SK-N-SH treated with all-trans-retinoic acid at 6 μM for 48 hours (cell line): Measurements from ENCODE around the gene B4GALT7.

Experiments used
- OSR1 ChIP-seq: fragments of 250-450 bp; sonication (Bioruptor Pico); IDR thresholded peaks from 2 replicates; pipeline ENCODE4 v1.8.0; 2022; ENCODE audit warnings: moderate library complexity, mild to moderate bottlenecking, inconsistent platforms
- PATZ1 ChIP-seq: fragments of 250-450 bp; sonication (Bioruptor Pico); IDR thresholded peaks from 2 replicates; pipeline ENCODE4 v1.8.0; 2020; ENCODE audit warnings: mild to moderate bottlenecking, moderate library complexity, borderline replicate concordance
- POU6F1 ChIP-seq: fragments of 250-450 bp; sonication (Bioruptor Pico); IDR thresholded peaks from 2 replicates; pipeline ENCODE4 v1.8.0; 2021; ENCODE audit warnings: low read depth, mild to moderate bottlenecking, moderate library complexity, borderline replicate concordance
- RARB ChIP-seq: fragments of 250-450 bp; sonication (Bioruptor Pico); IDR thresholded peaks from 2 replicates; pipeline ENCODE4 v1.8.0; 2021; ENCODE audit warnings: mild to moderate bottlenecking, moderate library complexity
- TCF4 ChIP-seq: fragments of 250-450 bp; sonication (Bioruptor Pico); IDR thresholded peaks from 2 replicates; pipeline ENCODE4 v1.8.0; 2021; ENCODE audit warnings: mild to moderate bottlenecking, moderate library complexity, borderline replicate concordance
- TSHZ2 ChIP-seq: fragments of 250-450 bp; sonication (Bioruptor Pico); IDR thresholded peaks from 2 replicates; pipeline ENCODE4 v1.5.0; 2020; ENCODE audit warnings: mild to moderate bottlenecking, moderate library complexity
- ZC3H10 ChIP-seq: fragments of 250-450 bp; sonication (Bioruptor Pico); IDR thresholded peaks from 2 replicates; pipeline ENCODE4 v1.5.1; 2021; ENCODE audit warnings: mild to moderate bottlenecking, moderate library complexity
- ZFP3 ChIP-seq: fragments of 250-450 bp; sonication (Bioruptor Pico); IDR thresholded peaks from 2 replicates; pipeline ENCODE4 v1.5.0; 2020; ENCODE audit warnings: mild to moderate bottlenecking, moderate library complexity
- ZFP30 ChIP-seq: fragments of 450-650 bp; formaldehyde crosslinking; IDR thresholded peaks from 2 replicates; pipeline ENCODE4 v1.5.0; 2022; ENCODE audit warnings: mild to moderate bottlenecking, moderate library complexity
- ZNF565 ChIP-seq: fragments of 450-650 bp; formaldehyde crosslinking; conservative IDR thresholded peaks from 2 replicates; pipeline ENCODE4 v1.5.0; 2020; ENCODE audit warnings: low read depth, mild to moderate bottlenecking, moderate library complexity

GRCh38 chr5:177600508-177601018 is 631 bp downstream of the B4GALT7 start:
- no peak for TF ChIP-seq ZFP30 (CRISPR knock-in tag)
- TF ChIP-seq POU6F1 = no peak
- TF ChIP-seq ZNF565 = no peak
- TF ChIP-seq ZC3H10 (CRISPR knock-in tag) = no peak
- TF ChIP-seq PATZ1 (CRISPR knock-in tag) = no peak
- no peak for TF ChIP-seq RARB (CRISPR knock-in tag)
- no peak for TF ChIP-seq OSR1 (CRISPR knock-in tag)
- TF ChIP-seq ZFP3 (CRISPR knock-in tag) = no peak
- TF ChIP-seq TSHZ2 (CRISPR knock-in tag) = no peak
- TF ChIP-seq TCF4 (CRISPR knock-in tag) = no peak
